WI38 (cell line): ENCODE data around the gene SPAG16.

Source experiments
- H3K4me3 ChIP-seq: 2 replicates; pipeline ENCODE4 v1.5.1; 2011; ENCODE audit warnings: low read depth, mild to moderate bottlenecking, control low read depth, low read length
- CTCF ChIP-seq: IDR thresholded peaks from 2 replicates; pipeline ENCODE4 v1.5.1; 2012; ENCODE audit warnings: low read depth, mild to moderate bottlenecking, control low read depth, low read length

SPAG16 gene

GRCh38 chr2:214255046-214255445, 970.8 kb downstream of the SPAG16 start:
- H3K4me3 ChIP-seq: no peak overlapping the region
- TF ChIP-seq CTCF: no peak

- H3K4me3 ChIP-seq: no peak overlapping the region
- no peak for TF ChIP-seq CTCF
These were observed 977.4 kb downstream of the SPAG16 start for GRCh38 chr2:214261683-214262082.

- H3K4me3 ChIP-seq: no peak overlapping the region
- no peak for TF ChIP-seq CTCF
These were observed 979.9 kb downstream of the SPAG16 start for GRCh38 chr2:214264171-214264570.

GRCh38 chr2:214265991-214266489, 981.8 kb downstream of the SPAG16 start:
- TF ChIP-seq CTCF: no peak
- no peak overlapping the region for H3K4me3 ChIP-seq

GRCh38 chr2:214277880-214278279, 993.6 kb downstream of the SPAG16 start:
- no peak overlapping the region for H3K4me3 ChIP-seq
- no peak for TF ChIP-seq CTCF

GRCh38 chr2:214286011-214286410, 1001.7 kb downstream of the SPAG16 start:
- TF ChIP-seq CTCF: no peak
- H3K4me3 ChIP-seq: no peak overlapping the region

- H3K4me3 ChIP-seq: no peak overlapping the region
- no peak for TF ChIP-seq CTCF
These were observed 1009.3 kb downstream of the SPAG16 start for GRCh38 chr2:214293593-214293992.
